GM10266 (cell line): ENCODE measurements around the gene RTL1.

ENCODE experiments used
- DNase-seq: peaks from one replicate; pipeline ENCODE4 v3.0.0; 2012; ENCODE audit errors: extremely low spot score
- CTCF ChIP-seq: IDR thresholded peaks from 2 replicates; pipeline ENCODE4 v1.5.1; 2012; ENCODE audit warnings: mild to moderate bottlenecking, low read depth; ENCODE audit not compliant: control insufficient read depth, insufficient read depth; ENCODE audit errors: missing control alignments

Gene RTL1

GRCh38 chr14:100834082-100834793 is 69.3 kb downstream of the RTL1 start:
- DNase-seq = no peak
- no peak for TF ChIP-seq CTCF

GRCh38 chr14:100832311-100832960 is 71.1 kb downstream of the RTL1 start:
- no peak for TF ChIP-seq CTCF
- DNase-seq = no peak

DNA sequence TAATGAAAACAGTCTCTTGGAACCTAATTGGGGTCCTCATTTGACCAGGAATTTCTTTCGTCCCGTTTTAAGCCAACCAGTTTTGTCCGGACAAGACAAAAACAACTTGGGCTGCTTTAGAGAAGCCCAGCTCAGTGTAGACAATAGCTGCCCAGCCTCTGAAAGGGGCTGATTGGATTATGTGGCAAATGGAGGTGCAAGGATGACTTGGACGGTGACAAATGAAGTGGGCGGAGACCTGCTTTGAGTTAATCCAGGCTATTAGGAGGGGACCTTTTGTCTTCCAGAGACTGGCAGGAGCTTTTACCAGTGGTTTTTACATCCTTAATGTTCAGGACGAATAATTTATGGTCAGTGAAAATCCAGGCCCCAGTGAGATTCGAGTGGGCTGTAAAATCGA is 72.8 kb downstream of the RTL1 start:
- TF ChIP-seq CTCF = no peak
- DNase-seq = no peak
